Endothelial cell of umbilical vein (primary cell): ENCODE measurements around the gene CLCNKA. TPM values are rescaled to one million over a fixed set of nuclear protein-coding genes. Genes with fewer than 3 reads are reported as not detected.

Experiments
- BruUV-seq: library from RNA; stranded (reverse); fragments of 400-500 nt; replicated peaks from 2 replicates; lab custom pipeline; 2021; lab: Mats Ljungman, UMichigan
- CTCF ChIA-PET: fragments of 300-600, 350-600 bp; sonication (Branson Sonifier 250); formaldehyde crosslinking; loops from one replicate; lab custom pipeline; 2021; ENCODE audit warnings: antibody characterized with exemption, inconsistent platforms; lab: Charles Lee
- POLR2A ChIA-PET: fragments of 300-600, 350-600 bp; sonication (Branson Sonifier 250); formaldehyde crosslinking; loops from one replicate; lab custom pipeline; 2021; ENCODE audit warnings: antibody characterized with exemption, inconsistent platforms; lab: Charles Lee
- DNase-seq: peaks from one replicate; pipeline ENCODE4 v3.0.0-alpha.2; 2011; ENCODE audit warnings: low read depth, low spot score
- FAIRE-seq: peaks from 2 replicates; lab custom pipeline; 2011; peaks lifted over from hg19 to GRCh38; lab: Jason Lieb, UNC
- H2AFZ ChIP-seq: 2 replicates; pipeline ENCODE4 v1.6.0; 2012; ENCODE audit warnings: low read depth, low read length, control low read depth, inconsistent platforms
- H3K27ac ChIP-seq: 2 replicates; pipeline ENCODE4 v1.5.1; 2011; ENCODE audit warnings: low read depth, mild to moderate bottlenecking, control low read depth, low read length, moderate library complexity; ENCODE audit not compliant: insufficient read depth
- H3K27me3 ChIP-seq, 2 experiments: 2 replicates each; pipeline versions ENCODE4 v1.6.0 to v1.6.1; 2011; ENCODE audit warnings: low read length in 2 of 2, mixed read lengths in 1 of 2; ENCODE audit not compliant: control insufficient read depth in 2 of 2, insufficient read depth in 2 of 2
- H3K36me3 ChIP-seq, 2 experiments: 2 replicates in 1 of 2; 3 replicates in 1 of 2; pipeline ENCODE4 v1.5.1; 2011; ENCODE audit warnings: low read length in 2 of 2, mild to moderate bottlenecking in 1 of 2, moderate library complexity in 1 of 2; ENCODE audit not compliant: control insufficient read depth in 2 of 2, insufficient read depth in 2 of 2; ENCODE audit errors: extremely low read depth in 1 of 2
- H3K4me1 ChIP-seq: 3 replicates; pipeline ENCODE4 v1.5.1; 2011; ENCODE audit warnings: mild to moderate bottlenecking, low read length; ENCODE audit not compliant: control insufficient read depth, insufficient read depth; ENCODE audit errors: extremely low read depth
- H3K4me2 ChIP-seq: 2 replicates; pipeline ENCODE4 v1.6.1; 2011; ENCODE audit warnings: low read length, control low read depth, mixed read lengths; ENCODE audit not compliant: insufficient read depth
- H3K4me3 ChIP-seq, 3 experiments: fragments of 200-600 bp in 1 of 3; sonication (generic), shearing (Covaris generic) in 1 of 3; replicated peaks in 1 of 3; 2 replicates each; pipeline ENCODE4 v1.5.1; 2011 to 2016; ENCODE audit warnings: control low read depth in 3 of 3, low read length in 3 of 3, mild to moderate bottlenecking in 2 of 3, inconsistent platforms in 1 of 3, low read depth in 1 of 3, moderate library complexity in 1 of 3; ENCODE audit not compliant: insufficient read depth in 1 of 3
- H3K79me2 ChIP-seq: 2 replicates; pipeline ENCODE4 v1.6.0; 2012; ENCODE audit warnings: low read length, inconsistent platforms; ENCODE audit not compliant: control insufficient read depth, insufficient read depth
- H3K9ac ChIP-seq: replicated peaks from 2 replicates; pipeline ENCODE3; 2011; ENCODE audit warnings: low read length, control low read depth; ENCODE audit not compliant: insufficient read depth; ENCODE audit errors: extremely low read depth
- H3K9me1 ChIP-seq: replicated peaks from 3 replicates; pipeline ENCODE4 v1.6.0; 2011; ENCODE audit warnings: mild to moderate bottlenecking, low read length; ENCODE audit not compliant: control insufficient read depth, insufficient read depth; ENCODE audit errors: extremely low read depth
- H3K9me3 ChIP-seq: replicated peaks from 2 replicates; pipeline ENCODE4 v1.5.1; 2012; ENCODE audit warnings: low read length, inconsistent platforms; ENCODE audit not compliant: control insufficient read depth, insufficient read depth
- H4K20me1 ChIP-seq: replicated peaks from 2 replicates; pipeline ENCODE3; 2011; ENCODE audit warnings: mild to moderate bottlenecking, low read length; ENCODE audit not compliant: control insufficient read depth, insufficient read depth; ENCODE audit errors: extremely low read depth
- EZH2 ChIP-seq: IDR thresholded peaks from 2 replicates; pipeline ENCODE4 v1.6.1; 2012; ENCODE audit warnings: borderline replicate concordance, low read depth, mild to moderate bottlenecking, moderate library complexity, low read length, inconsistent platforms; ENCODE audit not compliant: severe bottlenecking
- FOS ChIP-seq: IDR thresholded peaks from 2 replicates; pipeline ENCODE4 v1.6.1; 2011; ENCODE audit warnings: mild to moderate bottlenecking, low read length, moderate library complexity, borderline replicate concordance; ENCODE audit not compliant: insufficient read depth
- GATA2 ChIP-seq: IDR thresholded peaks from 2 replicates; pipeline ENCODE4 v1.7.0; 2011; ENCODE audit warnings: low read depth, mild to moderate bottlenecking, moderate library complexity, mixed read lengths, low read length; ENCODE audit not compliant: insufficient read length, insufficient read depth
- JUN ChIP-seq: IDR thresholded peaks from 2 replicates; pipeline ENCODE4 v1.6.1; 2011; ENCODE audit warnings: borderline replicate concordance, low read depth; ENCODE audit not compliant: insufficient read length, insufficient read depth
- MYC ChIP-seq: IDR thresholded peaks from one replicate; pipeline ENCODE4 v1.6.1; 2011; ENCODE audit warnings: mild to moderate bottlenecking, low read depth, low read length
- POLR2A ChIP-seq: IDR thresholded peaks from 2 replicates; pipeline ENCODE4 v1.6.1; 2012; ENCODE audit warnings: low read depth, mild to moderate bottlenecking, control low read depth, low read length
- POLR2AphosphoS5 ChIP-seq: IDR thresholded peaks from 2 replicates; pipeline ENCODE4 v1.6.1; 2012; ENCODE audit warnings: low read depth, mild to moderate bottlenecking, control low read depth, low read length, moderate library complexity; ENCODE audit not compliant: insufficient read depth
- dilution Hi-C: fragments of 300-500 bp; cut with MboI; formaldehyde crosslinking; loops from one replicate; pipeline ENCODE4 v1.15.0; 2019; ENCODE audit warnings: low sequenced_read_pairs; ENCODE audit not compliant: extremely low pct_ligation_motif_present
- intact Hi-C: fragments of 100-400 bp; cut with micrococcal nuclease; formaldehyde crosslinking; loops from one replicate; pipeline ENCODE4 v1.10.0; 2022
- polyA plus RNA-seq, 4 experiments: library from polyadenylated mRNA; depleted of rRNA in 3 of 4; stranded (reverse) in 3 of 4; unstranded in 1 of 4; fragments of >200 nt; gene quantifications; 2 replicates each; pipeline versions ENCODE4 v1.2.1 to v1.2.3, GENCODE V29; 2011 to 2012; ENCODE audit warnings: missing spikeins in 1 of 4
- total RNA-seq: library from RNA; stranded (reverse); gene quantifications from 2 replicates; pipeline ENCODE4 v1.2.3, GENCODE V29; 2021
- TF ChIP-seq, protein P1 (sequence below), 2 donors: IDR thresholded peaks; 1 replicate in 1 of 2; 2 replicates in 1 of 2; pipeline ENCODE4 v1.5.1; 2011; ENCODE audit warnings: low read length in 2 of 2, mild to moderate bottlenecking in 2 of 2, moderate library complexity in 2 of 2, control low read depth in 1 of 2, inconsistent platforms in 1 of 2, low read depth in 1 of 2; ENCODE audit not compliant: insufficient read depth in 1 of 2; ENCODE audit errors: extremely low read depth in 1 of 2
- TF ChIP-seq, protein P2 (sequence below): IDR thresholded peaks from 2 replicates; pipeline ENCODE4 v1.6.1; 2011; ENCODE audit not compliant: insufficient read depth, insufficient read length

The CLCNKA gene
- total and polyA plus RNA-seq, 2 donors (not counting 3 experiments of a cell fraction or from before 2014, with no cell fraction given), result not detected

DNA sequence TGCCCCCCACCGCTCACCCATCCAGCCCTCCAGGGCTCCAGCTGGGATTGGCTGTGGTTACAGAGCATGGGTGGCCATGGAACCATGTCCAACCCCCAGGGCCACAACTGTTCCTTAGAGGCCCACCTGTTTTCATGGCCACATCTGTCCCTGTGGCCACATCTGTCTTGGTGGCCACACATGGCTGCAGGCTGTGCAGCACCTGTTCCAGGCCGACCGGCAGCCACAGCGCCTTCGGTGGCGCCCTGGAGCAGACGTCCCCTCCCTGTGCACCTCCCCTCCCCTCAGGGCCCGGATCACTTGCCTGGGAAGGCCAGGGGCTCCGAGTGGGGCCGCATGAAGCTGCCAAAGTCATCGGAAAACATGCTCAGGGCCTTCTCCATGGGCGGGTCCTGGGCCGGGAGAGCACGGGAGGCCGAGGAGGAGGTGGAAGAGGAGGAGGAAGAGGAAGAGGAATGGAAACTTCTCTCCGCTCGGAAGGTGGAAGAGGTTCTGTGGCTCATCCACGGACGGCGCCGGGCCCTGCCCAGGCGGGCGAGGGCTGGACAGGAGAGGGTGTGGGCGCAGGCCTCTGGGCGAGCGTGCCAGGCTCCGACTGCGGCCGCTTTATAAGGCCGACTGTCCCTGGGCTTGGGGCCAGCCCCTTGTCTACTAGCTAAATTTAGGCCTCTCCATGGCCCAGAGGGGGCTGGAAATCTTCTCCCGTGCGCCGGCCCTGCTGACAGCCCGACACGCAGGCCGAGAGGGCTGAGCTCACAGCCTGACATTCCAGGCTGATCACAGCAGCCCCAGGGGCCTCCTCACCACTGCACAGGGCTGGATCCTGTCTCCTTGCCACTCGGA is 4.2 kb upstream of the CLCNKA start, which contains the start of gene HSPB7:
Gene HSPB7 (minus strand): TSS at position 583 of the 843 bp plus-strand sequence. CDS start 80 bp downstream, at position 503.
- BruUV-seq, result no TSS peak
- DNase-seq (no peak), FAIRE-seq (no peak)
- Histone ChIP-seq H3K4me2 (no peak within 1 kb of the TSS), H3K4me3 (no peak within 1 kb of the TSS), H3K9me1 (no peaks in the 10 kb centered on the region), H3K79me2 (no peaks in the 10 kb centered on the region), H3K4me1 (peaks cover under 1% of the 10 kb centered on the region), H3K36me3 (no peaks in the 10 kb centered on the region), H2AFZ (no peak within 1 kb of the TSS), H3K27me3 (no peaks in the 10 kb centered on the region), H3K27ac (no peak within 1 kb of the TSS), H4K20me1 (no peaks in the 10 kb centered on the region), H3K9ac (no peak within 1 kb of the TSS), H3K9me3 (no peaks in the 10 kb centered on the region)
- intact Hi-C loops, result no loop called here
- dilution Hi-C loops, result no loop called here
- ChIA-PET CTCF (interaction anchor here (1.0 kb wide), 2 partner anchors 55 to 226 kb away, joined by 3 read pairs; partner anchors contain the start of gene FAM131C), POLR2A (no interaction called here)
- TF ChIP-seq JUN (no peak), MYC (no peak), GATA2 (no peak), POLR2A (no peak), POLR2AphosphoS5 (no peak), EZH2 (no peak), FOS (no peak)
- TF ChIP-seq, protein P1, sequence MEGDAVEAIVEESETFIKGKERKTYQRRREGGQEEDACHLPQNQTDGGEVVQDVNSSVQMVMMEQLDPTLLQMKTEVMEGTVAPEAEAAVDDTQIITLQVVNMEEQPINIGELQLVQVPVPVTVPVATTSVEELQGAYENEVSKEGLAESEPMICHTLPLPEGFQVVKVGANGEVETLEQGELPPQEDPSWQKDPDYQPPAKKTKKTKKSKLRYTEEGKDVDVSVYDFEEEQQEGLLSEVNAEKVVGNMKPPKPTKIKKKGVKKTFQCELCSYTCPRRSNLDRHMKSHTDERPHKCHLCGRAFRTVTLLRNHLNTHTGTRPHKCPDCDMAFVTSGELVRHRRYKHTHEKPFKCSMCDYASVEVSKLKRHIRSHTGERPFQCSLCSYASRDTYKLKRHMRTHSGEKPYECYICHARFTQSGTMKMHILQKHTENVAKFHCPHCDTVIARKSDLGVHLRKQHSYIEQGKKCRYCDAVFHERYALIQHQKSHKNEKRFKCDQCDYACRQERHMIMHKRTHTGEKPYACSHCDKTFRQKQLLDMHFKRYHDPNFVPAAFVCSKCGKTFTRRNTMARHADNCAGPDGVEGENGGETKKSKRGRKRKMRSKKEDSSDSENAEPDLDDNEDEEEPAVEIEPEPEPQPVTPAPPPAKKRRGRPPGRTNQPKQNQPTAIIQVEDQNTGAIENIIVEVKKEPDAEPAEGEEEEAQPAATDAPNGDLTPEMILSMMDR (IDR thresholded peaks at IDR 0.05; ENCODE audit: extremely low read depth in 1 of 2, insufficient read depth in 1 of 2, low read depth in 1 of 2, low read length in 2 of 2), result no peak
- TF ChIP-seq, protein P2, sequence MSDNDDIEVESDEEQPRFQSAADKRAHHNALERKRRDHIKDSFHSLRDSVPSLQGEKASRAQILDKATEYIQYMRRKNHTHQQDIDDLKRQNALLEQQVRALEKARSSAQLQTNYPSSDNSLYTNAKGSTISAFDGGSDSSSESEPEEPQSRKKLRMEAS, result no peak
